Measurements from ENCODE around the gene SNTA1.

SNTA1 gene

DNA sequence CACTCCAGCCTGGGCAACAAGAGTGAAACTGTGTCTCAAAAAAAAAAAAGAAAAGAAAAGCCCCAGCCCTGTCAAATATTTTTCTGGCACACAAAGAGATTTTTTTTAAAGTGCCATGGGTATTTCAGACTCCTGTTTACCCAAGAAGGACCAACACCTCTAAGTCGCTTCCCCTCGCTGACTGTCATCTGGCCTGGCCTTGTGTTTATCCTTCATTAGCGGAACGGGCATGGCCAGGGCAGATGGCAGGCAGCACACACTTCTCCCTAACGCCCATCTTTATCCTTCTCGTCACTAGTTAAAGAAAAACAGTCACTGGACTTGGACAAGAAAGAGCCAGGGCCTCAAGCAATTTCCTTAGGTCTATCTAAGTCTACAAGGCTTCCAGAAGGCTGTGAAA lies 39.0 kb upstream of the SNTA1 start:
- Histone ChIP-seq H3K79me2 (ENCODE audit: insufficient read depth, low read length) (no peaks in the 10 kb centered on the region), H3K9ac (ENCODE audit: low read length) (no peak overlapping the region), H4K20me1 (ENCODE audit: low read depth, low read length) (no peaks in the 10 kb centered on the region), H3K9me2 (replicated peaks; ENCODE audit: insufficient read depth, low read length) (no peaks in the 10 kb centered on the region), H3K9me3 (ENCODE audit: insufficient read depth, low read length) (no peaks in the 10 kb centered on the region), H3K4me2 (ENCODE audit: low read depth, low read length, poor library complexity, severe bottlenecking) (no peak overlapping the region), H2AFZ (ENCODE audit: low read depth, low read length, severe bottlenecking) (no peak overlapping the region), H3K27ac (ENCODE audit: low read depth, low read length) (no peak overlapping the region), H3K27me3 (ENCODE audit: low read length) (no peaks in the 10 kb centered on the region), H3K4me3 (ENCODE audit: insufficient read depth, low read length, poor library complexity, severe bottlenecking) (no peak overlapping the region), H3F3A (ENCODE audit: insufficient read depth) (no peaks in the 10 kb centered on the region), H3K36me3 (ENCODE audit: low read length) (no peaks in the 10 kb centered on the region)
- no peak for TF ChIP-seq EZH2phosphoT487 (conservative IDR thresholded peaks at IDR 0.05; ENCODE audit: low read length)
- TF ChIP-seq, protein P1, sequence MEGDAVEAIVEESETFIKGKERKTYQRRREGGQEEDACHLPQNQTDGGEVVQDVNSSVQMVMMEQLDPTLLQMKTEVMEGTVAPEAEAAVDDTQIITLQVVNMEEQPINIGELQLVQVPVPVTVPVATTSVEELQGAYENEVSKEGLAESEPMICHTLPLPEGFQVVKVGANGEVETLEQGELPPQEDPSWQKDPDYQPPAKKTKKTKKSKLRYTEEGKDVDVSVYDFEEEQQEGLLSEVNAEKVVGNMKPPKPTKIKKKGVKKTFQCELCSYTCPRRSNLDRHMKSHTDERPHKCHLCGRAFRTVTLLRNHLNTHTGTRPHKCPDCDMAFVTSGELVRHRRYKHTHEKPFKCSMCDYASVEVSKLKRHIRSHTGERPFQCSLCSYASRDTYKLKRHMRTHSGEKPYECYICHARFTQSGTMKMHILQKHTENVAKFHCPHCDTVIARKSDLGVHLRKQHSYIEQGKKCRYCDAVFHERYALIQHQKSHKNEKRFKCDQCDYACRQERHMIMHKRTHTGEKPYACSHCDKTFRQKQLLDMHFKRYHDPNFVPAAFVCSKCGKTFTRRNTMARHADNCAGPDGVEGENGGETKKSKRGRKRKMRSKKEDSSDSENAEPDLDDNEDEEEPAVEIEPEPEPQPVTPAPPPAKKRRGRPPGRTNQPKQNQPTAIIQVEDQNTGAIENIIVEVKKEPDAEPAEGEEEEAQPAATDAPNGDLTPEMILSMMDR (IDR thresholded peaks at IDR 0.05; ENCODE audit: insufficient read depth, low read length, poor library complexity, severe bottlenecking) = no peak

DNA sequence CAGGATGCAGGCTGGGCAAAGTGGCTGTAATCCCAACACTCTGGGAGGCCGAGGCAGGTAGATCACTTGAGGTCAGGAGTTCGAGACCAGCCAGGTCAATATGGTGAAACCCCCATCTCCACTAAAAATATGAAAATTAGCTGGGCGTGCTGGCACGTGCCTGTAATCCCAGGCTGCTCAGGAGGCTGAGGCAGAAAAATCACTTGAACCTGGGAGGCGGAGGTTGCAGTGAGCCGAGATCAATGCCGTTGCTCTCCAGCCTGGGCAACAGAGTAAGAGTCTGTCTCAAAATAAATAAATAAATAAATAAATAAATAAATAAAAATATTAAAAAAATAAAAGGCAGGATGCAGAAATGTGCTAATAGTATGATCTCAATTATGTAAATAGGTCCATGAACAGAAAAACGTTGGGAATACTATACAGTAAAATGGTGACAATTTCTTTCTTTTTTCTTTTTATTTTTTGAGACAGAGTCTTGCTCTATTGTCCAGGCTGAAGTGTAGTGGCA lies 37.9 kb upstream of the SNTA1 start:
- Histone ChIP-seq H3K27me3 (ENCODE audit: low read length) (no peaks in the 10 kb centered on the region), H3K79me2 (ENCODE audit: insufficient read depth, low read length) (no peaks in the 10 kb centered on the region), H3F3A (ENCODE audit: insufficient read depth) (no peaks in the 10 kb centered on the region), H3K9me2 (replicated peaks; ENCODE audit: insufficient read depth, low read length) (no peaks in the 10 kb centered on the region), H3K9me3 (ENCODE audit: insufficient read depth, low read length) (no peaks in the 10 kb centered on the region), H3K4me2 (ENCODE audit: low read depth, low read length, poor library complexity, severe bottlenecking) (no peak overlapping the region), H4K20me1 (ENCODE audit: low read depth, low read length) (no peaks in the 10 kb centered on the region), H2AFZ (ENCODE audit: low read depth, low read length, severe bottlenecking) (no peak overlapping the region), H3K27ac (ENCODE audit: low read depth, low read length) (no peak overlapping the region), H3K36me3 (ENCODE audit: low read length) (no peaks in the 10 kb centered on the region), H3K9ac (ENCODE audit: low read length) (no peak overlapping the region), H3K4me3 (ENCODE audit: insufficient read depth, low read length, poor library complexity, severe bottlenecking) (no peak overlapping the region)
- TF ChIP-seq, protein P1 (IDR thresholded peaks at IDR 0.05; ENCODE audit: insufficient read depth, low read length, poor library complexity, severe bottlenecking) = no peak
- TF ChIP-seq EZH2phosphoT487 (conservative IDR thresholded peaks at IDR 0.05; ENCODE audit: low read length) = no peak

DNA sequence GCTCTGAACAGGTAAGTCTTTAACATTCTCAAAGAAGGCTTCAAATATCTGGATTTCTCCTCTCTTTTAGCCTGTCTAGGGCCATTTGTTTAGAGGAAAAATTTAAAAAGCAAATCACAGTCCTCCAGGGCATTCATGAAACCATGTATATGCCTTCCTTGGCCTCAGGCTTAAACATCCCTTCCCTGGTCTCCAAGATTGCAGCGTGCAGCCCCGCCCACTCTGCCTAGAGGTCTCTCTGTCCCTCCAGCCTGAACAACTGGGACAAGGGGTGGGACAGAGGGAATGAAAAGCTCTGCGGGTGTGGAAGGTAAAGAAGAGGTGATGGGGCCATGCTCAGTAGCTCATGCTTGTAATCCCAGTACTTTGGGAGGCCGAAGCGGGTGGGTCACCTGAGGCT lies 36.5 kb upstream of the SNTA1 start:
- TF ChIP-seq, protein P1 (IDR thresholded peaks at IDR 0.05; ENCODE audit: insufficient read depth, low read length, poor library complexity, severe bottlenecking) = no peak
- TF ChIP-seq EZH2phosphoT487 (conservative IDR thresholded peaks at IDR 0.05; ENCODE audit: low read length) = no peak
- H3K36me3 ChIP-seq (ENCODE audit: low read length) = no peaks in the 10 kb centered on the region
- H3K27me3 ChIP-seq (ENCODE audit: low read length) = no peaks in the 10 kb centered on the region
- no peaks in the 10 kb centered on the region for H3K9me3 ChIP-seq (ENCODE audit: insufficient read depth, low read length)
- no peaks in the 10 kb centered on the region for H3K79me2 ChIP-seq (ENCODE audit: insufficient read depth, low read length)
- H3K9ac ChIP-seq (ENCODE audit: low read length) = no peak overlapping the region
- no peaks in the 10 kb centered on the region for H3F3A ChIP-seq (ENCODE audit: insufficient read depth)
- H4K20me1 ChIP-seq (ENCODE audit: low read depth, low read length) = no peaks in the 10 kb centered on the region
- no peaks in the 10 kb centered on the region for H3K9me2 ChIP-seq (replicated peaks; ENCODE audit: insufficient read depth, low read length)
- H2AFZ ChIP-seq (ENCODE audit: low read depth, low read length, severe bottlenecking) = no peak overlapping the region
- H3K4me2 ChIP-seq (ENCODE audit: low read depth, low read length, poor library complexity, severe bottlenecking) = no peak overlapping the region
- no peak overlapping the region for H3K4me3 ChIP-seq (ENCODE audit: insufficient read depth, low read length, poor library complexity, severe bottlenecking)
- no peak overlapping the region for H3K27ac ChIP-seq (ENCODE audit: low read depth, low read length)
